HepG2 (cell line): ENCODE measurements around the gene THOP1. TPM values are rescaled to one million over a fixed set of nuclear protein-coding genes. Genes with fewer than 3 reads are reported as not detected.

ENCODE experiments used
- ETV5 ChIP-seq: IDR thresholded peaks from 2 replicates; pipeline ENCODE4 v1.6.1; 2018; ENCODE audit warnings: missing biosample characterization, missing genetic modification reagents, inconsistent platforms, borderline replicate concordance
- SAFB2 ChIP-seq: sonication (generic); formaldehyde crosslinking; IDR thresholded peaks from 2 replicates; pipeline ENCODE4 v1.5.1; 2020; ENCODE audit warnings: missing genetic modification reagents, low read depth, mild to moderate bottlenecking, borderline replicate concordance
- ZNF136 ChIP-seq: sonication (generic); formaldehyde crosslinking; IDR thresholded peaks from 2 replicates; pipeline ENCODE4 v1.8.1; 2022; ENCODE audit warnings: low read depth, mild to moderate bottlenecking, moderate library complexity, missing genetic modification reagents
- ZNF776 ChIP-seq: sonication (generic); formaldehyde crosslinking; IDR thresholded peaks from 2 replicates; pipeline ENCODE4 v1.4.0; 2020; ENCODE audit warnings: mild to moderate bottlenecking, missing genetic modification reagents
- polyA plus RNA-seq, 8 experiments: library from polyadenylated mRNA; depleted of rRNA in 3 of 8; stranded (reverse) in 7 of 8; unstranded in 1 of 8; fragments of >200 nt; fragmentation: Illumina TruSeq in 4 of 8; extraction: Trizol in 4 of 8; gene quantifications; 2 replicates each; pipeline versions ENCODE4 v1.2.1 to v1.2.3, GENCODE V29; 2011 to 2016; ENCODE audit warnings: low read depth in 4 of 8, missing spikeins in 1 of 8, mixed read lengths in 1 of 8; ENCODE audit not compliant: insufficient read depth in 1 of 8
- total RNA-seq, 5 experiments: library from RNA; depleted of rRNA; stranded (reverse); fragments of >200 nt; fragmentation: Illumina TruSeq; extraction: Trizol; gene quantifications; 2 replicates each; pipeline ENCODE4 v1.2.3, GENCODE V29; 2016; ENCODE audit warnings: low read depth in 1 of 5
- TF ChIP-seq, protein P1 (sequence below): sonication (generic); formaldehyde crosslinking; IDR thresholded peaks from 2 replicates; pipeline ENCODE4 v1.8.0; 2023; ENCODE audit warnings: mild to moderate bottlenecking, missing genetic modification reagents
- TF ChIP-seq, protein P2 (sequence below): sonication (generic); formaldehyde crosslinking; IDR thresholded peaks from 2 replicates; pipeline ENCODE4 v1.5.0; 2020; ENCODE audit warnings: mild to moderate bottlenecking, missing genetic modification reagents, borderline replicate concordance
- TF ChIP-seq, protein P3 (sequence below): sonication (generic); formaldehyde crosslinking; IDR thresholded peaks from 2 replicates; pipeline ENCODE4 v1.4.0; 2020; ENCODE audit warnings: missing genetic modification reagents, borderline replicate concordance
- TF ChIP-seq, protein P4 (sequence below): sonication (generic); formaldehyde crosslinking; IDR thresholded peaks from 2 replicates; pipeline ENCODE4 v1.5.1; 2020; ENCODE audit warnings: mild to moderate bottlenecking, missing genetic modification reagents, moderate library complexity

THOP1 gene
- total and polyA plus RNA-seq, 2 of the 13 experiments (the other 11 are each of a cell fraction or from before 2014, with no cell fraction given) = 74.4 to 116 TPM

DNA sequence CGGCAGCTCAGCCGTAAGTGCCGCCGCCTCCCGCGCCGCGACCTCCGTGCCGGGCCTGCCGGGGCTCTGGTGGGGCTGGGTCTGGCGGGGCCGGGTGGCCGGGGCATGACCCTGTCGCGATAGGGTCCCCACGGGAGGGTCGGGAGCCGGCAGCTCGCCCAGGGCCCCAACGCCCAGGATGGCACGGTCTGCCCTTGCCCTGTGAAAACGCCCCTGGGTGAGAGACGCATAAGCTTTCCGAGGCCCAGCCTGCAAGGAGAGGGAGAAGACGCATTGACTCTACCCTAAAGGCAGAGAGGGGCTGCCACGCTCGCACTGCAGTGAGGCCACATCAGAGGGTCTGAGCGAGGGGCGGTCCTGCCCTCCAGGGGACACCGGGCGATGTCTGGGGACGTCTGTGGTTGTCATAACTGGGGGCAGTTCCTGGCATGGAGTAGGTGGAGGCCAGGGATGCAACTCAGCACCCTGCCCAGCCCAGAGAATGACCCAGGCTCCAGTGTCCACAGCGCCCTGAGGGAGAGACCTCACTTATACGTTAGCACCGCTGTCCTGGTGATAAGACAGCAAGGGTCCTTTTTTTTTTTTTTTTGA lies 34.9 kb downstream of the THOP1 start (continued):
- TF ChIP-seq, protein P1, sequence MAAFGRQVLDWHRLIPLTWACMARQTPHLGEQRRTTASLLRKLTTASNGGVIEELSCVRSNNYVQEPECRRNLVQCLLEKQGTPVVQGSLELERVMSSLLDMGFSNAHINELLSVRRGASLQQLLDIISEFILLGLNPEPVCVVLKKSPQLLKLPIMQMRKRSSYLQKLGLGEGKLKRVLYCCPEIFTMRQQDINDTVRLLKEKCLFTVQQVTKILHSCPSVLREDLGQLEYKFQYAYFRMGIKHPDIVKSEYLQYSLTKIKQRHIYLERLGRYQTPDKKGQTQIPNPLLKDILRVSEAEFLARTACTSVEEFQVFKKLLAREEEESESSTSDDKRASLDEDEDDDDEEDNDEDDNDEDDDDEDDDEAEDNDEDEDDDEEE (CRISPR knock-in tag) = no peak
- TF ChIP-seq ZNF776 = no peak
- TF ChIP-seq ZNF136 = no peak
- TF ChIP-seq, protein P2, sequence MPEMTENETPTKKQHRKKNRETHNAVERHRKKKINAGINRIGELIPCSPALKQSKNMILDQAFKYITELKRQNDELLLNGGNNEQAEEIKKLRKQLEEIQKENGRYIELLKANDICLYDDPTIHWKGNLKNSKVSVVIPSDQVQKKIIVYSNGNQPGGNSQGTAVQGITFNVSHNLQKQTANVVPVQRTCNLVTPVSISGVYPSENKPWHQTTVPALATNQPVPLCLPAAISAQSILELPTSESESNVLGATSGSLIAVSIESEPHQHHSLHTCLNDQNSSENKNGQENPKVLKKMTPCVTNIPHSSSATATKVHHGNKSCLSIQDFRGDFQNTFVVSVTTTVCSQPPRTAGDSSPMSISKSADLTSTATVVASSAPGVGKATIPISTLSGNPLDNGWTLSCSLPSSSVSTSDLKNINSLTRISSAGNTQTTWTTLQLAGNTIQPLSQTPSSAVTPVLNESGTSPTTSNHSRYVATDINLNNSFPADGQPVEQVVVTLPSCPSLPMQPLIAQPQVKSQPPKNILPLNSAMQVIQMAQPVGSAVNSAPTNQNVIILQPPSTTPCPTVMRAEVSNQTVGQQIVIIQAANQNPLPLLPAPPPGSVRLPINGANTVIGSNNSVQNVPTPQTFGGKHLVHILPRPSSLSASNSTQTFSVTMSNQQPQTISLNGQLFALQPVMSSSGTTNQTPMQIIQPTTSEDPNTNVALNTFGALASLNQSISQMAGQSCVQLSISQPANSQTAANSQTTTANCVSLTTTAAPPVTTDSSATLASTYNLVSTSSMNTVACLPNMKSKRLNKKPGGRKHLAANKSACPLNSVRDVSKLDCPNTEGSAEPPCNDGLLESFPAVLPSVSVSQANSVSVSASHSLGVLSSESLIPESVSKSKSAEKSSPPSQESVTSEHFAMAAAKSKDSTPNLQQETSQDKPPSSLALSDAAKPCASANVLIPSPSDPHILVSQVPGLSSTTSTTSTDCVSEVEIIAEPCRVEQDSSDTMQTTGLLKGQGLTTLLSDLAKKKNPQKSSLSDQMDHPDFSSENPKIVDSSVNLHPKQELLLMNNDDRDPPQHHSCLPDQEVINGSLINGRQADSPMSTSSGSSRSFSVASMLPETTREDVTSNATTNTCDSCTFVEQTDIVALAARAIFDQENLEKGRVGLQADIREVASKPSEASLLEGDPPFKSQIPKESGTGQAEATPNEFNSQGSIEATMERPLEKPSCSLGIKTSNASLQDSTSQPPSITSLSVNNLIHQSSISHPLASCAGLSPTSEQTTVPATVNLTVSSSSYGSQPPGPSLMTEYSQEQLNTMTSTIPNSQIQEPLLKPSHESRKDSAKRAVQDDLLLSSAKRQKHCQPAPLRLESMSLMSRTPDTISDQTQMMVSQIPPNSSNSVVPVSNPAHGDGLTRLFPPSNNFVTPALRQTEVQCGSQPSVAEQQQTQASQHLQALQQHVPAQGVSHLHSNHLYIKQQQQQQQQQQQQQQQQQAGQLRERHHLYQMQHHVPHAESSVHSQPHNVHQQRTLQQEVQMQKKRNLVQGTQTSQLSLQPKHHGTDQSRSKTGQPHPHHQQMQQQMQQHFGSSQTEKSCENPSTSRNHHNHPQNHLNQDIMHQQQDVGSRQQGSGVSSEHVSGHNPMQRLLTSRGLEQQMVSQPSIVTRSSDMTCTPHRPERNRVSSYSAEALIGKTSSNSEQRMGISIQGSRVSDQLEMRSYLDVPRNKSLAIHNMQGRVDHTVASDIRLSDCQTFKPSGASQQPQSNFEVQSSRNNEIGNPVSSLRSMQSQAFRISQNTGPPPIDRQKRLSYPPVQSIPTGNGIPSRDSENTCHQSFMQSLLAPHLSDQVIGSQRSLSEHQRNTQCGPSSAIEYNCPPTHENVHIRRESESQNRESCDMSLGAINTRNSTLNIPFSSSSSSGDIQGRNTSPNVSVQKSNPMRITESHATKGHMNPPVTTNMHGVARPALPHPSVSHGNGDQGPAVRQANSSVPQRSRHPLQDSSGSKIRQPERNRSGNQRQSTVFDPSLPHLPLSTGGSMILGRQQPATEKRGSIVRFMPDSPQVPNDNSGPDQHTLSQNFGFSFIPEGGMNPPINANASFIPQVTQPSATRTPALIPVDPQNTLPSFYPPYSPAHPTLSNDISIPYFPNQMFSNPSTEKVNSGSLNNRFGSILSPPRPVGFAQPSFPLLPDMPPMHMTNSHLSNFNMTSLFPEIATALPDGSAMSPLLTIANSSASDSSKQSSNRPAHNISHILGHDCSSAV (CRISPR knock-in tag) = no peak
- TF ChIP-seq, protein P3, sequence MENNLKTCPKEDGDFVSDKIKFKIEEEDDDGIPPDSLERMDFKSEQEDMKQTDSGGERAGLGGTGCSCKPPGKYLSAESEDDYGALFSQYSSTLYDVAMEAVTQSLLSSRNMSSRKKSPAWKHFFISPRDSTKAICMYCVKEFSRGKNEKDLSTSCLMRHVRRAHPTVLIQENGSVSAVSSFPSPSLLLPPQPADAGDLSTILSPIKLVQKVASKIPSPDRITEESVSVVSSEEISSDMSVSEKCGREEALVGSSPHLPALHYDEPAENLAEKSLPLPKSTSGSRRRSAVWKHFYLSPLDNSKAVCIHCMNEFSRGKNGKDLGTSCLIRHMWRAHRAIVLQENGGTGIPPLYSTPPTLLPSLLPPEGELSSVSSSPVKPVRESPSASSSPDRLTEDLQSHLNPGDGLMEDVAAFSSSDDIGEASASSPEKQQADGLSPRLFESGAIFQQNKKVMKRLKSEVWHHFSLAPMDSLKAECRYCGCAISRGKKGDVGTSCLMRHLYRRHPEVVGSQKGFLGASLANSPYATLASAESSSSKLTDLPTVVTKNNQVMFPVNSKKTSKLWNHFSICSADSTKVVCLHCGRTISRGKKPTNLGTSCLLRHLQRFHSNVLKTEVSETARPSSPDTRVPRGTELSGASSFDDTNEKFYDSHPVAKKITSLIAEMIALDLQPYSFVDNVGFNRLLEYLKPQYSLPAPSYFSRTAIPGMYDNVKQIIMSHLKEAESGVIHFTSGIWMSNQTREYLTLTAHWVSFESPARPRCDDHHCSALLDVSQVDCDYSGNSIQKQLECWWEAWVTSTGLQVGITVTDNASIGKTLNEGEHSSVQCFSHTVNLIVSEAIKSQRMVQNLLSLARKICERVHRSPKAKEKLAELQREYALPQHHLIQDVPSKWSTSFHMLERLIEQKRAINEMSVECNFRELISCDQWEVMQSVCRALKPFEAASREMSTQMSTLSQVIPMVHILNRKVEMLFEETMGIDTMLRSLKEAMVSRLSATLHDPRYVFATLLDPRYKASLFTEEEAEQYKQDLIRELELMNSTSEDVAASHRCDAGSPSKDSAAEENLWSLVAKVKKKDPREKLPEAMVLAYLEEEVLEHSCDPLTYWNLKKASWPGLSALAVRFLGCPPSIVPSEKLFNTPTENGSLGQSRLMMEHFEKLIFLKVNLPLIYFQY (CRISPR knock-in tag) = no peak
- TF ChIP-seq SAFB2 (CRISPR knock-in tag) = no peak
- no peak for TF ChIP-seq ETV5
- TF ChIP-seq, protein P4, sequence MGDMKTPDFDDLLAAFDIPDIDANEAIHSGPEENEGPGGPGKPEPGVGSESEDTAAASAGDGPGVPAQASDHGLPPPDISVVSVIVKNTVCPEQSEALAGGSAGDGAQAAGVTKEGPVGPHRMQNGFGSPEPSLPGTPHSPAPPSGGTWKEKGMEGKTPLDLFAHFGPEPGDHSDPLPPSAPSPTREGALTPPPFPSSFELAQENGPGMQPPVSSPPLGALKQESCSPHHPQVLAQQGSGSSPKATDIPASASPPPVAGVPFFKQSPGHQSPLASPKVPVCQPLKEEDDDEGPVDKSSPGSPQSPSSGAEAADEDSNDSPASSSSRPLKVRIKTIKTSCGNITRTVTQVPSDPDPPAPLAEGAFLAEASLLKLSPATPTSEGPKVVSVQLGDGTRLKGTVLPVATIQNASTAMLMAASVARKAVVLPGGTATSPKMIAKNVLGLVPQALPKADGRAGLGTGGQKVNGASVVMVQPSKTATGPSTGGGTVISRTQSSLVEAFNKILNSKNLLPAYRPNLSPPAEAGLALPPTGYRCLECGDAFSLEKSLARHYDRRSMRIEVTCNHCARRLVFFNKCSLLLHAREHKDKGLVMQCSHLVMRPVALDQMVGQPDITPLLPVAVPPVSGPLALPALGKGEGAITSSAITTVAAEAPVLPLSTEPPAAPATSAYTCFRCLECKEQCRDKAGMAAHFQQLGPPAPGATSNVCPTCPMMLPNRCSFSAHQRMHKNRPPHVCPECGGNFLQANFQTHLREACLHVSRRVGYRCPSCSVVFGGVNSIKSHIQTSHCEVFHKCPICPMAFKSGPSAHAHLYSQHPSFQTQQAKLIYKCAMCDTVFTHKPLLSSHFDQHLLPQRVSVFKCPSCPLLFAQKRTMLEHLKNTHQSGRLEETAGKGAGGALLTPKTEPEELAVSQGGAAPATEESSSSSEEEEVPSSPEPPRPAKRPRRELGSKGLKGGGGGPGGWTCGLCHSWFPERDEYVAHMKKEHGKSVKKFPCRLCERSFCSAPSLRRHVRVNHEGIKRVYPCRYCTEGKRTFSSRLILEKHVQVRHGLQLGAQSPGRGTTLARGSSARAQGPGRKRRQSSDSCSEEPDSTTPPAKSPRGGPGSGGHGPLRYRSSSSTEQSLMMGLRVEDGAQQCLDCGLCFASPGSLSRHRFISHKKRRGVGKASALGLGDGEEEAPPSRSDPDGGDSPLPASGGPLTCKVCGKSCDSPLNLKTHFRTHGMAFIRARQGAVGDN (CRISPR knock-in tag) = peak; percentile 42; the same call in 1 of the 2 replicates
